GM11168 (cell line): Measurements from ENCODE around the gene PDGFA.

ENCODE experiments used
- in situ Hi-C: fragments of 300-500 bp; cut with MboI; formaldehyde crosslinking; loops from one replicate; pipeline ENCODE4 v1.12.0; 2022; ENCODE audit warnings: low sequenced_read_pairs; ENCODE audit not compliant: unreplicated experiment

PDGFA gene

DNA sequence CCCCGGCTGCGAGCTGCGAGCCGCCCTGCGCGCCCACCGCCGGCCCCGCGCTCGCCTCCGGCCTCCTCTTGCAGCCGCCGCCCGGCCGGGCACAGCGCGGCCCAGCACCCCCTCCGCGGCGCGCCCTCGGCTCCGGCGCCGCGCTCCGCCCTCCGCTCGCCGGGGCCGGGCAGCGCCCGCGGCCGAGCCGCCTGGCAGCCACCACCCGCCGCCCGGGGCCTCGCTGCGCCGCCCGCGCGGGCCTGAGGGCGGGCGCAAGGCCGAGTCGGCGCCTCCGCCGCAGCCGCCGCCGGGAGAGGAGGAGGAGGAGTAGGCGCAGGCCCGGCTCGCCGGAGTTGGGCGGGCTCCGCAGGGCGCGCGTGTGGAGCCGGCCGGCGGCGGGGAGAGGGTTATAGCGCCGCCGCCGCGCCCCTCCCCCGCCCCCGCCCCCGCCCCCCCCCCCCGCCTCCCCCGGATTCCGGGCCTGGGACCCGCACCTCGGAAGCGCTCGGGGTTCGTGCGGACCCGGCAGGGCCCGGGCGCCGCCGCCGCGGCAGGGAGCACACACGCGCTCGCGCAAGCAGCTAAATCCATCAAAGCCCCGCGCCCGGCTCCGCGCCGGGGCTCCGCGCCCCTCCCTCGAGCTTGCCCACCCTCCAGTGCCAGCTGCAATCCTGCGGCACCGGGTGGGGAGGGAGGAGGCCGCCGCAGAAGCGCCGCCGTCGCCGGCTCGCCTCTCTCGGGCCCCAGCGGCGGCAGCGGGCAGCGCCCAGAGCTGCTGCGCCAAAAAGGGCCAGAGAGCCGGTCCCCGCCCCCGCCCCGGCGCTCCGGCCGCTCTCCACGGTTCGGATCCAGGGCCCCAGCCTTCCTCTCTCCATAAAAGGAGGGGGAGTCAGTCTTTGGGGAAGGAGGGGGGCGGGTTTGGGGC lies at the start of gene PDGFA:
PDGFA (minus strand) TSS at position 363 of the 907 bp plus-strand sequence. CDS start 845 bp downstream, outside the sequence.
- in situ Hi-C loops, result no loop called here

DNA sequence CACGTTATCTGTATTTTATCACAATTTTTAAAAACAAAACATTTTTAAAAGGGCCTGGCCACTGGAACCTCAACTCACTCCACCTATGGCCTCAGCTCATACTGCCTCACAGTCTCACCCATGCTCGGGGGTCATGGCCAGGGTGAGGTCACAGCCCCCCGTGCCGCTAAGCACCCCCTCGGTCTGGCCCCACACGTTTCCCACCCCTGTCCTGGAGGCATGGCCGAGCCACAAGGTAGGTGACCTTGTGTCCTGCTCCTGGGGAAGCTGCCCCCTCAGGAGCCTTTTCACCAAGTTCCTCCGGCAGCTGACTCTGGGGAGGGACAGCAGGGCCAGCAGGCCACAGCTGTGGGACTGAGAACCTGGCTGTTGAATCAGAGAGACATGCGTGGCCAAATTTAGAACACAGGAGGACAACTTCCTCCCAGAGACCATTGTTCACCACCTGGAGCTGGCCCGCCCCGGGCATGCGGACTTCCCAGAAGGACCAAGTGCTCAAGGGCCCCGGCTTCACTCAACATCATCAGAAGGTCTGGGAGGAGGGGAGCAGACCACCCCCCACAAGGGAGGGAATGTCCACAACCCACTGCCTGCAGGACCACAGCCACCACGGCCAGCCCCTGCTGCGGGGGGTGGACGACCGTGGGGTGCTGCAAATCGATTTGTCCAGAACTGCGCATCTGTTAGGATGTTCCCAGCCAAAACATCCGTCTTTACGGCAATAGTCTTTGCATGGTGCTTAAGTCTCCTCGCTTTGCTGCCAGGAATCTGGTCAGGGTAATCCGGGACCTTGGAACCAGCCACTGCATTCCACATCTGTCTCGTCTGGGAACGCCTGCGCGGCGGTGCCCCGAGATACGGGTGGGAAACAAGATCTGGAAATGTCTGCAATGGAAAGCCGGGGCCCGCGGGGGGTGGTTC lies 48.6 kb upstream of the PDGFA start:
- in situ Hi-C loops, result no loop called here

- in situ Hi-C loops, result no loop called here
These were observed 47.7 kb upstream of the PDGFA start for GRCh38 chr7:567305-567883.

GRCh38 chr7:566100-566499 lies 46.5 kb upstream of the PDGFA start:
- in situ Hi-C loops, result no loop called here

- in situ Hi-C loops, result no loop called here
These were observed 44.7 kb upstream of the PDGFA start for GRCh38 chr7:564176-564865.

DNA sequence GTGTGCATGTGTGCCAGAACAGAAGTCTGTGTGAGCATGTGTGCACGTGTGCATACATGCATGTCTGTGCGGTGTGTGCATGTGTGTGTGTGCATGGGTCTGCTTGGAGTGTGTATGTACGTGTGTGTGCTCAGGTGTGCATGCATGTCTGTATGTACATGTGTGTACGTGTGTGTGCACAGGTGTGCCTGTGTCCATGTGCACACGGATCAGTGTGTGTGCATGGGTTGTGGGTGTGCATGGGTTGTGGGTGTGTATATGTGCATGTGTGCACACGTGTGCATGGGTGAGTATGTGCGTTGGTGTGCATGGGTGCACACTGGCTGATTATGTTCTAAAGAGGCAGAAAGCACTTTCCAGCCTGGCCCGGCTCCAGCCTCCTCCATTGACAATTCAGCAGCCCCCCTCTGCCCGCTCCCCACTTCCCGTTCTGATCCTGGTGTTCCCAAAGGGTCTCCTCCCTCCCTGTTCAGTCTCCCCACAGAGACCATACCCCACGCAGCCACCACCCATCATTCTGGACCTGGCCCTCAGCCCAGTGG lies 44.1 kb upstream of the PDGFA start:
- in situ Hi-C loops, result no loop called here

GRCh38 chr7:562789-563628 lies 43.4 kb upstream of the PDGFA start:
- in situ Hi-C loops, result no loop called here

GRCh38 chr7:562374-562675 lies 42.7 kb upstream of the PDGFA start:
- in situ Hi-C loops, result no loop called here

GRCh38 chr7:561631-562373 lies 42.2 kb upstream of the PDGFA start:
- in situ Hi-C loops, result no loop called here

DNA sequence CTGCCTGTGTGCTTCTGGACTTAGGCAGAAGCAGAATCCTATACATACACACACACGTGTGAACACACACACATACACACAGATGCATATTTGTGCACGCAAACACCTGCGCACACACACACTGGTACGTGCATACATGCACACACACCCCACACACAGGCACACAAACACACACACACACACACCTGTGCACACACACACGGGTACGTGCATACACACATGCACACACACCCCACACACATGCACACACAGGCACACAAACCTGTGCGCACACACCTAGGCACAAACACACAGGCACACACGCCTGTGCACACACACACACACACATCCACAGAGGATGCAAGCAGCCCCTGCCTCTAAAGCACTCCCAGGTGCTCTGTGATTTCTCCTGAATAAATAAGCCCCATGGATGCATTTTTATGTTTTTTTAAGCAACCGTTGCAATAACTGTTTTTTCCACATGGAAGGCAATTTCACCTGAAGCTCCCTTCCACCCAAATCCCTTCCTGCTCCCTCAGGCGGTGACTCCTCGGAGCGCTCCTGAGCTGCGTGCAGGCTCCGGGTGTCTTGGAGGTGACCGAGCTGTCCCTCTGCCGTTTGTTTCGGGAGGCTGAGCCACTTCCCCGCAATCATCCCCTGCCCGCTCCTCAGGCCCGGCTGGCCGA lies 41.5 kb upstream of the PDGFA start:
- in situ Hi-C loops, result no loop called here

DNA sequence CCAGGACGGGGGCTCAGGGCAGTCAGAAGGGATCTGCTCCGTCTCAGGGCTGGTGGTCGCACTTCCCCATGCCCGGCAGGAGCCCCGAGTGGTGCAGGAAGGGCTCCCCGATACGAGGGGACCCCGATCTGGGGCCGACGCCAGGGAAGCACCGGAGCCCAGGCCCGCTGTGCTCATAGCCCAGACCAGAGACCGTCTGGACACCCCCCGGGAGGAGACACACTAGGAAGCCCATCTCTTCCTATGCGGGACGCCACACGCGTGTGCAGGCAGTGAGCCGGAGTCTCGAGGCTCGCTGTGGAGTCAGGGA lies 39.7 kb upstream of the PDGFA start:
- in situ Hi-C loops, result no loop called here

GRCh38 chr7:557558-557881 lies 37.9 kb upstream of the PDGFA start:
- in situ Hi-C loops, result no loop called here

DNA sequence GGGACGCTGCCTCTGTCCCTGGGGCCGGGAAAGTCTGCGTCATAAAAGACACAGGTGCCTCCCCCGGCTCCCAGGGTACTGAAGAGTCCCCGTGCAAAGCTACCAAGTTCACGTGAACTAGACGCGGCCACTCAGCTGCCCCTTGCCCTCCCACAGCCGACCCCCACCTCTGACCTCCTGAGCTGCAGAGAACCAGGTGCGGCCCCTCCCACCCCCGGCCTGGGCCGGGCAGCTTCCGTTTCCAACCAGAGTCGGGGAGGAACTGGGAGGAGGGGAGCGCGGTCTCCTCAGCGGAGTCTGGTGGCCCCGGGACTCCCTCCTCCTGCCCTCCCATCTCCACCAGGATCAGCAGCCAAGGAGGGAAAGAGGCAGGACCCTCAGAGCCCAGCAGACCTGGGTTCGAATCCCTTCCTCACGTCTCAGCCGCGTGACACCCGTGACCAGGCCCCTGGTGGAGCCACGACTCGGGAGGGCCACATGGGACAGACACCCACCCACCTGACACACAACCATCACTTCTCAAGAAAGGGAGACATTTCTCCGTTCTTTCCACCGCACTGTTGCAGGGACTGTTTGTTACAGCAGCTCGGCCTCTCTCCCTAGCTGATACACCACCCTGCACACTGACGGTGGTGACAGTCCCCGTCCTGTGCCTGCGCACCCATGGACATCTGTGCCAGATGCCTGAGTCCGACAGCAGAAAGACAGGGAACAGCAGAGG lies 37.4 kb upstream of the PDGFA start:
- in situ Hi-C loops, result no loop called here

DNA sequence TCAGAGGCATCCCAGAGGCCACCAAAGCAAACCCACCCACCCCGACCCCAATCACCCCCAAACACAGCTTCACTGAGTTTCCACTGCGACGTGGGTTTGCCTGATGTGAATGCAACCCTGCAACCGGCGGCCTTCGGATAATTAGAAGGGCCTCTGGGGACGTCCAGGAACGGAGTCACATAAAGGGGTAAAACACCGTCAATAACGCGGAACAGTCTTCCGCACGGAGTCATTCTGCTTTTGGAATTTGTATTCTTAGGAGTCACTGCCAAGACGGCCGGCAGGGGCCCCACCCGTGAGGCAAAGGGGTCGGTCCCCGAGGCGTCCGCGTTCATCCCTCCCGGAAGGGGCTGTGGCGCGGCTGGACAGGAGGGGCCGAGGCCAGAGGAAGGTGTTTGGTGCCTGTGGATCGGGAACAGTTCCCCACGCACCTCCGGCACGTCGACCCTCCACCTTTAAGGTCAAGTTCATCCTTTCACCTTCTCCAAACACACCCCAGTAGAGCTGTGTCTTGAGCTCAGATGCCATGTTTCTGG lies 36.7 kb upstream of the PDGFA start:
- in situ Hi-C loops, result no loop called here

GRCh38 chr7:555551-556160 lies 36.0 kb upstream of the PDGFA start:
- in situ Hi-C loops, result no loop called here

DNA sequence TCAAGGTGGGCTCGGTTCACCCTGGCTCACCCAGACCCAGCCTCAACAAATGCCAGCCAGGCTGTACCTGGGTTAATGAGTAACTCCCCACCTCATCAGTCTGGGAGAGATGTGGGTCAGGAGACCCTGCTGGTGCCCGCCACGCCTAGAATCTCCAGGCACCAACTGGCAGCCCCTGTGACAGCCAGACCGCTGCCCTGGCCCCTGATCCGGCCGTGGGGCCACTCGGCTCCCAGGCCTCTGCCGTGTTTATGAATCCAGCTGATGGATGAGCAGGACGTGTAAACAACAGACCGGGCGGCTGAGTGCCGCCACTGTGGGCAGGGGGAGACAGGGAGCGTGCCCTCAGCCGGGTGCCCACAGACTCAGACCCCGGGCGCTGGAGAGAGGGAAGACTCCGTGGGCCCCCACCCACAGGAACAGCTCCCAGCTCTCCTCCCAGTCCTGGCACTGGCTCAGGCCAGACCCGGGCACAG lies 34.0 kb upstream of the PDGFA start:
- in situ Hi-C loops, result no loop called here
